Measurements from ENCODE around the gene PAXX. TPM values are rescaled to one million over a fixed set of nuclear protein-coding genes. Genes with fewer than 3 reads are reported as not detected.

PAXX gene
- total and polyA plus RNA-seq, 9 of the 15 experiments (the other 6 are each of a cell fraction or from before 2014, with no cell fraction given) = 1.2 to 175 (median 38.5) TPM

- TF ChIP-seq, protein P1, sequence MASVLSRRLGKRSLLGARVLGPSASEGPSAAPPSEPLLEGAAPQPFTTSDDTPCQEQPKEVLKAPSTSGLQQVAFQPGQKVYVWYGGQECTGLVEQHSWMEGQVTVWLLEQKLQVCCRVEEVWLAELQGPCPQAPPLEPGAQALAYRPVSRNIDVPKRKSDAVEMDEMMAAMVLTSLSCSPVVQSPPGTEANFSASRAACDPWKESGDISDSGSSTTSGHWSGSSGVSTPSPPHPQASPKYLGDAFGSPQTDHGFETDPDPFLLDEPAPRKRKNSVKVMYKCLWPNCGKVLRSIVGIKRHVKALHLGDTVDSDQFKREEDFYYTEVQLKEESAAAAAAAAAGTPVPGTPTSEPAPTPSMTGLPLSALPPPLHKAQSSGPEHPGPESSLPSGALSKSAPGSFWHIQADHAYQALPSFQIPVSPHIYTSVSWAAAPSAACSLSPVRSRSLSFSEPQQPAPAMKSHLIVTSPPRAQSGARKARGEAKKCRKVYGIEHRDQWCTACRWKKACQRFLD (CRISPR knock-in tag; IDR thresholded peaks at IDR 0.05) = no peak
- no peak for TF ChIP-seq HCFC1 (IDR thresholded peaks at IDR 0.05; ENCODE audit: low read depth, low read length)
- TF ChIP-seq ZBTB8A (IDR thresholded peaks at IDR 0.05; ENCODE audit: partially characterized antibody) = no peak
- TF ChIP-seq ZNF175 (CRISPR knock-in tag; IDR thresholded peaks at IDR 0.05; ENCODE audit: low read depth) = no peak
- TF ChIP-seq ZBTB1 (CRISPR knock-in tag; IDR thresholded peaks at IDR 0.05; ENCODE audit: borderline replicate concordance, low read depth) = no peak
- TF ChIP-seq NCOA6 (IDR thresholded peaks at IDR 0.05) = no peak
- TF ChIP-seq, protein P2, sequence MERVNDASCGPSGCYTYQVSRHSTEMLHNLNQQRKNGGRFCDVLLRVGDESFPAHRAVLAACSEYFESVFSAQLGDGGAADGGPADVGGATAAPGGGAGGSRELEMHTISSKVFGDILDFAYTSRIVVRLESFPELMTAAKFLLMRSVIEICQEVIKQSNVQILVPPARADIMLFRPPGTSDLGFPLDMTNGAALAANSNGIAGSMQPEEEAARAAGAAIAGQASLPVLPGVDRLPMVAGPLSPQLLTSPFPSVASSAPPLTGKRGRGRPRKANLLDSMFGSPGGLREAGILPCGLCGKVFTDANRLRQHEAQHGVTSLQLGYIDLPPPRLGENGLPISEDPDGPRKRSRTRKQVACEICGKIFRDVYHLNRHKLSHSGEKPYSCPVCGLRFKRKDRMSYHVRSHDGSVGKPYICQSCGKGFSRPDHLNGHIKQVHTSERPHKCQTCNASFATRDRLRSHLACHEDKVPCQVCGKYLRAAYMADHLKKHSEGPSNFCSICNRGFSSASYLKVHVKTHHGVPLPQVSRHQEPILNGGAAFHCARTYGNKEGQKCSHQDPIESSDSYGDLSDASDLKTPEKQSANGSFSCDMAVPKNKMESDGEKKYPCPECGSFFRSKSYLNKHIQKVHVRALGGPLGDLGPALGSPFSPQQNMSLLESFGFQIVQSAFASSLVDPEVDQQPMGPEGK (CRISPR knock-in tag; IDR thresholded peaks at IDR 0.05; ENCODE audit: borderline replicate concordance) = no peak
- no peak for TF ChIP-seq SUPT5H (IDR thresholded peaks at IDR 0.05)
- TF ChIP-seq MEF2A (IDR thresholded peaks at IDR 0.05; ENCODE audit: control insufficient read depth, low read depth, low read length) = no peak
- TF ChIP-seq NFE2L1 (tag; IDR thresholded peaks at IDR 0.05; ENCODE audit: borderline replicate concordance, low read depth) = no peak
- TF ChIP-seq NUFIP1 (IDR thresholded peaks at IDR 0.05; ENCODE audit: partially characterized antibody) = no peak
- TF ChIP-seq ZZZ3 (IDR thresholded peaks at IDR 0.05) = no peak
- TF ChIP-seq MIER1 (IDR thresholded peaks at IDR 0.05; ENCODE audit: low read depth) = no peak
- TF ChIP-seq CTBP1 (IDR thresholded peaks at IDR 0.05; ENCODE audit: borderline replicate concordance) = no peak
- TF ChIP-seq ZBTB7A (IDR thresholded peaks at IDR 0.05; ENCODE audit: borderline replicate concordance, control insufficient read depth, low read depth, low read length) = peak; percentile 27; the same call in 1 of the 2 replicates
- TF ChIP-seq, protein P3, sequence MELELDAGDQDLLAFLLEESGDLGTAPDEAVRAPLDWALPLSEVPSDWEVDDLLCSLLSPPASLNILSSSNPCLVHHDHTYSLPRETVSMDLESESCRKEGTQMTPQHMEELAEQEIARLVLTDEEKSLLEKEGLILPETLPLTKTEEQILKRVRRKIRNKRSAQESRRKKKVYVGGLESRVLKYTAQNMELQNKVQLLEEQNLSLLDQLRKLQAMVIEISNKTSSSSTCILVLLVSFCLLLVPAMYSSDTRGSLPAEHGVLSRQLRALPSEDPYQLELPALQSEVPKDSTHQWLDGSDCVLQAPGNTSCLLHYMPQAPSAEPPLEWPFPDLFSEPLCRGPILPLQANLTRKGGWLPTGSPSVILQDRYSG (tag; conservative IDR thresholded peaks at IDR 0.05; ENCODE audit: low read depth) = no peak
- TF ChIP-seq ZFP1 (CRISPR knock-in tag; IDR thresholded peaks at IDR 0.05) = no peak
- no peak for TF ChIP-seq ZNF584 (CRISPR knock-in tag; IDR thresholded peaks at IDR 0.05; ENCODE audit: low read depth)
- TF ChIP-seq THAP7 (CRISPR knock-in tag; IDR thresholded peaks at IDR 0.05) = no peak
- peak; percentile 28 for TF ChIP-seq HMGN3 (IDR thresholded peaks at IDR 0.05; ENCODE audit: borderline replicate concordance, extremely low read depth, insufficient read length, low read depth, low read length)
- TF ChIP-seq CREB3L1 (IDR thresholded peaks at IDR 0.05; ENCODE audit: borderline replicate concordance, low read depth) = no peak
- 0 out of 2 replicates have a peak, but pooled peaks have one; percentile 6 for TF ChIP-seq CBX1 (IDR thresholded peaks at IDR 0.05; ENCODE audit: low read depth)
Observed at GRCh38 chr9:136995772-136996311, 3.6 kb downstream of the PAXX start (continued).

Data from K562 (cell line).